ENCODE measurements around the gene TTLL8. TPM values are rescaled to one million over a fixed set of nuclear protein-coding genes. Genes with fewer than 3 reads are reported as not detected.

TTLL8 gene
- polyA plus RNA-seq, 1 experiment: not detected

DNA sequence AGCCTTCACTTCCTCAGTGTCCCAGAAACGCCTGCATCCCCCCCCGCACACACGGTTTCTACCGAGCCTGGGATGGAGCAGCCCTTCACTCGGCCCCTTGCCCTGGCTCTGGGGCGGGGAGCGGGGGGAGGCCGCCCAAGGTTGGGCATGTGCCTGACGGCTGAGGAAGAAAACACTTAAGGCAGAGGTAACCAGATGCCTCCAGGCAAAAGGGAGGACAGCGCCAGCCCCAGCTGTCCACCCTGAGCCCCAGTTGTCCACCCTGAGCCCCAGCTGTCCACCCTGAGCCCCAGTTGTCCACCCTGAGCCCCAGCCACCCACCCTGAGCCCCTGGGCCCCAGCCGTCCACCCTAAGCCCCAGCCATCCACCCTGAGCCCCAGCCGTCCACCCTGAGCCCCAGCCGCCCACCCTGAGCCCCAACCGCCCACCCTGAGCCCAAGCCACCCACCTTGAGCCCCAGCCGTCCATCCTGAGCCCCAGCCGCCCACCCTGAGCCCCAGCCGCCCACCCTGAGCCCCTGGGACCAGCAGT lies 3.8 kb upstream of the TTLL8 start:
- Histone ChIP-seq H3K9me3 (ENCODE audit: control insufficient read depth, insufficient read depth, low read length) (peaks cover 9% of the 10 kb centered on the region; the same call in 1 of the 2 replicates), H3K27ac (ENCODE audit: low read depth, low read length) (no peak overlapping the region), H3K4me3 (ENCODE audit: low read depth, low read length) (no peak overlapping the region), H3K27me3 (ENCODE audit: control insufficient read depth, insufficient read depth, low read length) (peaks cover 40% of the 10 kb centered on the region)
- POLR2A ChIA-PET: no interaction called here
- CTCF ChIA-PET: no interaction called here
- TF ChIP-seq, protein P1, sequence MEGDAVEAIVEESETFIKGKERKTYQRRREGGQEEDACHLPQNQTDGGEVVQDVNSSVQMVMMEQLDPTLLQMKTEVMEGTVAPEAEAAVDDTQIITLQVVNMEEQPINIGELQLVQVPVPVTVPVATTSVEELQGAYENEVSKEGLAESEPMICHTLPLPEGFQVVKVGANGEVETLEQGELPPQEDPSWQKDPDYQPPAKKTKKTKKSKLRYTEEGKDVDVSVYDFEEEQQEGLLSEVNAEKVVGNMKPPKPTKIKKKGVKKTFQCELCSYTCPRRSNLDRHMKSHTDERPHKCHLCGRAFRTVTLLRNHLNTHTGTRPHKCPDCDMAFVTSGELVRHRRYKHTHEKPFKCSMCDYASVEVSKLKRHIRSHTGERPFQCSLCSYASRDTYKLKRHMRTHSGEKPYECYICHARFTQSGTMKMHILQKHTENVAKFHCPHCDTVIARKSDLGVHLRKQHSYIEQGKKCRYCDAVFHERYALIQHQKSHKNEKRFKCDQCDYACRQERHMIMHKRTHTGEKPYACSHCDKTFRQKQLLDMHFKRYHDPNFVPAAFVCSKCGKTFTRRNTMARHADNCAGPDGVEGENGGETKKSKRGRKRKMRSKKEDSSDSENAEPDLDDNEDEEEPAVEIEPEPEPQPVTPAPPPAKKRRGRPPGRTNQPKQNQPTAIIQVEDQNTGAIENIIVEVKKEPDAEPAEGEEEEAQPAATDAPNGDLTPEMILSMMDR (IDR thresholded peaks at IDR 0.05; ENCODE audit: low read depth, low read length): no peak
- no peak for DNase-seq (ENCODE audit: low read depth, low spot score)

DNA sequence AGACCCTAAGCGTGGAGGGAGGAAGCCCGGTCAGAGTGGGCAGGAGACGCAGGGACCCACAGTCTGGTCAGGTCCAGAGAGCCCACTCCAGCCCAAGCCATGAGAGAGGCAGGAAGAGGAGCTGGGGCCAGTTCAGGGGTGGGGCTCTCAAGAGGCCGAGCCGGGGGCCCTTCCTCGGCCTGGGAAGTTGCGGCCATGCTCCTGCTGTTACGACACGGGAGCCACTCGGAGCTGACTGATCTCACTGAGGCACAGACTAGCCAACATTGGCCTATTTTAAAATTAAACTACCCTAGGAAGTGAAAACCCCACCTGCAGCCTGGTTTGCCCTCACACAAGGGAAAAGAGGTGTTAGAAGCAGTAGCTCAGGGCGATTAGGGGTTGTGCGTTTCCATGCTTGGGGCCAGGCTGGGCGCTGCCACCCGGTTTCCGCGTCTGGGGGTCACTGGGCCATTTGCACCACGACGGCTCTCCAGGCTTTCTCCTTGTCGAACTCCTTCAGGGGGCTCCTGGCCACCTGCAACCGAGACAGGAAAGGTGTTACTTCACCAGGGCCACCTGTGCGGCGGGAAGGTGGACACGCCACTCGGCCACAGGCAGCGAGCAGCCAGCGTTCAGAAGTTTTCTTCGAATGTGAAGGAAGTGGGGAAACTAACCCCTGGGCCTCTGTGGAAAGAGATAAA lies 3.2 kb upstream of the TTLL8 start:
- CTCF ChIA-PET: no interaction called here

DNA sequence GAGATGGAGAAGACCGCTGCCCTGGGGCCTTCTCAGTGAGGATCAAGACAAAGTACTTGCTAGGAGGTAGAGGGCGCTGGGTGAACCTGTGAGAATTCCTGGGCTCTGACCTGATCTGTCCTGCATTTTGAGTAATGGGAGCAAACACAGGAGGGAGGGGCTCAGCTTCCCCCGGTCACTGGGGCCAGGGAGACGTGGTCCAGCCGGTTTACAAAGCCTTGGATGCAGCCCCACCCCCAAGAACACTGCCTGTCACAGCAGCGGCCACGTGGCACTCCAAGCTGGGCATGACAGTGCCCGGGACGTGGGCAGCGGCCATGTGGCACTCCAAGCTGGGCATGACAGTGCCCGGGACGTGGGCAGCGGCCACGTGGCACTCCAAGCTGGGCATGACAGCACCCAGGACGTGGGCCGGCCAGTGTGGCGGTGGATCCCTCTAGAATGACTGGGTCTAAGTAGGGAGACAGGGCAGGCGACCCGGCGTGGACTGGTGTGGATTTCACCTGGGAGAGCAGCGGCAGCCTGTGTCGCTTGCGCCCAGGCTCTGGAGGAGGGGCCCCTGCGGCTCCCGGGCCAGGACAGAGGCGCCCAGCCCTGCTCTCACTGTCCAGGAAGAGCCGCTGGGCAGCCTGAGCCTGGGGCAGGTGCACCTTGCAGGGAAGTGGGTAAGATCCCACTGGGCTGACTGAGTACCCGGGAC lies 2.5 kb upstream of the TTLL8 start:
- Histone ChIP-seq H3K27ac (ENCODE audit: low read depth, low read length) (no peak overlapping the region), H3K4me3 (ENCODE audit: low read depth, low read length) (no peak overlapping the region), H3K9me3 (ENCODE audit: control insufficient read depth, insufficient read depth, low read length) (peaks cover 12% of the 10 kb centered on the region; the same call in 1 of the 2 replicates), H3K27me3 (ENCODE audit: control insufficient read depth, insufficient read depth, low read length) (peaks cover 39% of the 10 kb centered on the region)
- ChIA-PET CTCF (no interaction called here), POLR2A (interaction anchor here (0.7 kb wide), 1 partner anchor 47 kb away, joined by 3 read pairs; no protein-coding TSS in a partner anchor)
- TF ChIP-seq, protein P1 (IDR thresholded peaks at IDR 0.05; ENCODE audit: low read depth, low read length): no peak
- no peak for DNase-seq (ENCODE audit: low read depth, low spot score)

More for the DNA sequence above, 3.2 kb upstream of the TTLL8 start:
- POLR2A ChIA-PET: no interaction called here
- Histone ChIP-seq H3K9me3 (ENCODE audit: control insufficient read depth, insufficient read depth, low read length) (peaks cover 12% of the 10 kb centered on the region; the same call in 1 of the 2 replicates), H3K27me3 (ENCODE audit: control insufficient read depth, insufficient read depth, low read length) (peaks cover 40% of the 10 kb centered on the region), H3K4me3 (ENCODE audit: low read depth, low read length) (no peak overlapping the region), H3K27ac (ENCODE audit: low read depth, low read length) (no peak overlapping the region)
- no peak for DNase-seq (ENCODE audit: low read depth, low spot score)
- TF ChIP-seq, protein P1 (IDR thresholded peaks at IDR 0.05; ENCODE audit: low read depth, low read length): no peak

DNA sequence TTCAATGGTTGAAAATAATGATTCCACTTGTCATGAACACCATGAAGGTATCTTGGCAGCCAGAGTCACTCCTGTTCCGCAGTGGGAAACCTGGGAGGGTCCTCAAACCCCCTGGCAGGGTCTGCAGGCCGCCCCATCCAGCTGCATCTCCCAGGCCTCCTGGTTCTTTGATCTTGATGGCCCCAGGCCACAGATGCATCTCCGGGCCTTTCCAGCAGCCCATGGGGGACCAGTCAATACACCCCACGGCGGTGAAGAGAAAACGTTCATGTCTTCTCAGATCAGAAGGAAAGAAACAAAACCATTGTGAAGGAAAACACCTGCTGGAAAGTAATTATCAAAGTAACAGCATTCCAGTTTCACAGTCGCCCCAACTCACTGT lies 1.8 kb upstream of the TTLL8 start:
- TF ChIP-seq, protein P1 (IDR thresholded peaks at IDR 0.05; ENCODE audit: low read depth, low read length): no peak
- DNase-seq (ENCODE audit: low read depth, low spot score): no peak
- no peak overlapping the region for H3K4me3 ChIP-seq (ENCODE audit: low read depth, low read length)
- H3K9me3 ChIP-seq (ENCODE audit: control insufficient read depth, insufficient read depth, low read length): peaks cover 12% of the 10 kb centered on the region; the same call in 1 of the 2 replicates
- peaks cover 32% of the 10 kb centered on the region for H3K27me3 ChIP-seq (ENCODE audit: control insufficient read depth, insufficient read depth, low read length)
- ChIA-PET CTCF (interaction anchor here (1.2 kb wide), 1 partner anchor 9 kb away, joined by 4 read pairs; no protein-coding TSS in a partner anchor), POLR2A (interaction anchor here (0.7 kb wide), 1 partner anchor 47 kb away, joined by 3 read pairs; no protein-coding TSS in a partner anchor)
- no peak overlapping the region for H3K27ac ChIP-seq (ENCODE audit: low read depth, low read length)
